Measurements from ENCODE around the gene TNS3. TPM values are rescaled to one million over a fixed set of nuclear protein-coding genes. Genes with fewer than 3 reads are reported as not detected.

Gene TNS3
- total and polyA plus RNA-seq, 2 of the 13 experiments (the other 11 are each of a cell fraction or from before 2014, with no cell fraction given) = 52.9 to 55.7 TPM

GRCh38 chr7:47576031-47576865 is 5.7 kb downstream of the TNS3 start (continued):
- TF ChIP-seq ETV6 (CRISPR knock-in tag; conservative IDR thresholded peaks at IDR 0.05) (no peak), ZNF644 (CRISPR knock-in tag; IDR thresholded peaks at IDR 0.05; ENCODE audit: low read depth) (0 out of 2 replicates have a peak, but pooled peaks have one; percentile 43), UBTF (CRISPR knock-in tag; IDR thresholded peaks at IDR 0.05) (peak; percentile 40), TIGD3 (CRISPR knock-in tag; IDR thresholded peaks at IDR 0.05; ENCODE audit: borderline replicate concordance) (0 out of 2 replicates have a peak, but pooled peaks have one; percentile 54), NR2F6 (IDR thresholded peaks at IDR 0.05) (peak; percentile 86), NR2F6 (CRISPR knock-in tag; IDR thresholded peaks at IDR 0.05) (peak; percentile 76), E2F2 (CRISPR knock-in tag; IDR thresholded peaks at IDR 0.05; ENCODE audit: borderline replicate concordance) (no peak), E2F5 (CRISPR knock-in tag; conservative IDR thresholded peaks at IDR 0.05) (no peak), ZNF543 (CRISPR knock-in tag; IDR thresholded peaks at IDR 0.05) (peak; percentile 82; the same call in 1 of the 2 replicates), DRAP1 (CRISPR knock-in tag; IDR thresholded peaks at IDR 0.05) (no peak), ZFP91 (CRISPR knock-in tag; IDR thresholded peaks at IDR 0.05; ENCODE audit: borderline replicate concordance) (peak; percentile 78), ZNF616 (CRISPR knock-in tag; IDR thresholded peaks at IDR 0.05; ENCODE audit: low read depth) (no peak), FOXO4 (CRISPR knock-in tag; conservative IDR thresholded peaks at IDR 0.05) (no peak), ZNF660 (CRISPR knock-in tag; IDR thresholded peaks at IDR 0.05; ENCODE audit: borderline replicate concordance, low read depth) (no peak), SOX5 (CRISPR knock-in tag; IDR thresholded peaks at IDR 0.05; ENCODE audit: borderline replicate concordance) (peak; percentile 93), PRPF4 (IDR thresholded peaks at IDR 0.05; ENCODE audit: low read depth, low read length, poor library complexity, severe bottlenecking) (no peak), ZNF768 (CRISPR knock-in tag; IDR thresholded peaks at IDR 0.05) (peak; percentile 33; the same call in 1 of the 2 replicates)

All from HepG2 (cell line).